ENCODE data around the gene MICU1.
A peak's percentile ranks its signal among the peaks of the same experiment; 100 is the strongest.
"Not testable (repeated sequence)": the region's sequence is repeated elsewhere in the genome, so short reads cannot be mapped to it uniquely, and the experiment has no call there.

Gene MICU1

GRCh38 chr10:72351479-72351878 is 274.4 kb downstream of the MICU1 start:
- TF ChIP-seq CTCF (IDR thresholded peaks at IDR 0.05; ENCODE audit: low read depth, low read length): no peak
- H3K4me3 ChIP-seq (ENCODE audit: low read depth, low read length): no peak overlapping the region

- H3K4me3 ChIP-seq (ENCODE audit: low read depth, low read length): no peak overlapping the region
- no peak for TF ChIP-seq CTCF (IDR thresholded peaks at IDR 0.05; ENCODE audit: low read depth, low read length)
These were observed 276.4 kb downstream of the MICU1 start for GRCh38 chr10:72349438-72349837.

- H3K4me3 ChIP-seq (ENCODE audit: low read depth, low read length): no peak overlapping the region
- no peak for TF ChIP-seq CTCF (IDR thresholded peaks at IDR 0.05; ENCODE audit: low read depth, low read length)
These were observed 277.6 kb downstream of the MICU1 start for GRCh38 chr10:72348282-72348681.

- H3K4me3 ChIP-seq (ENCODE audit: low read depth, low read length): not testable (repeated sequence)
These were observed 279.8 kb downstream of the MICU1 start for GRCh38 chr10:72346117-72346516.

GRCh38 chr10:72344932-72345331 is 280.9 kb downstream of the MICU1 start:
- no peak for TF ChIP-seq CTCF (IDR thresholded peaks at IDR 0.05; ENCODE audit: low read depth, low read length)

GRCh38 chr10:72342911-72343310 is 283.0 kb downstream of the MICU1 start:
- no peak overlapping the region for H3K4me3 ChIP-seq (ENCODE audit: low read depth, low read length)
- TF ChIP-seq CTCF (IDR thresholded peaks at IDR 0.05; ENCODE audit: low read depth, low read length): no peak

More at GRCh38 chr10:72344932-72345331, 280.9 kb downstream of the MICU1 start:
- no peak overlapping the region for H3K4me3 ChIP-seq (ENCODE audit: low read depth, low read length)

GRCh38 chr10:72340510-72341261 is 285.2 kb downstream of the MICU1 start:
- TF ChIP-seq CTCF (IDR thresholded peaks at IDR 0.05; ENCODE audit: low read depth, low read length): peak; percentile 98
- no peak overlapping the region for H3K4me3 ChIP-seq (ENCODE audit: low read depth, low read length)

- no peak for TF ChIP-seq CTCF (IDR thresholded peaks at IDR 0.05; ENCODE audit: low read depth, low read length)
- no peak overlapping the region for H3K4me3 ChIP-seq (ENCODE audit: low read depth, low read length)
These were observed 287.7 kb downstream of the MICU1 start for GRCh38 chr10:72338180-72338579.
